CD4-positive, alpha-beta T cell treated with Interleukin-1 beta for 1 hour (primary cell): ENCODE measurements around the gene PPP4R3B.

ENCODE experiments used
- DNase-seq, 2 donors: peaks; one replicate each; pipeline ENCODE4 v3.0.0-alpha.2; 2020 to 2022

Gene PPP4R3B

GRCh38 chr2:55502590-55503141 is 114.8 kb downstream of the PPP4R3B start:
- no peak for DNase-seq

- DNase-seq, result no peak
Observed at GRCh38 chr2:55500025-55500424, 117.4 kb downstream of the PPP4R3B start.

- DNase-seq, result no peak
Observed at GRCh38 chr2:55498582-55498981, 118.8 kb downstream of the PPP4R3B start.
